Type B pancreatic cell (in vitro differentiated cells): Measurements from ENCODE around the gene MEGF6. TPM values are rescaled to one million over a fixed set of nuclear protein-coding genes. Genes with fewer than 3 reads are reported as not detected.

Source experiments
- DNase-seq: peaks from one replicate; pipeline ENCODE4 v3.0.0; 2021; ENCODE audit warnings: mixed read lengths; ENCODE audit not compliant: unreplicated experiment; ENCODE audit errors: extremely low spot score
- H3K27ac Mint-ChIP-seq: 2 replicates; pipeline ENCODE4 v1.8.0; 2021; ENCODE audit warnings: mild to moderate bottlenecking, mixed read lengths
- H3K27me3 Mint-ChIP-seq: 2 replicates; pipeline ENCODE4 v1.8.0; 2021; ENCODE audit warnings: mixed read lengths
- H3K36me3 Mint-ChIP-seq: 2 replicates; pipeline ENCODE4 v1.8.0; 2021; ENCODE audit warnings: mixed read lengths
- H3K4me1 Mint-ChIP-seq: one replicate; pipeline ENCODE4 v1.8.0; 2021; ENCODE audit warnings: mixed read lengths; ENCODE audit not compliant: unreplicated experiment
- H3K4me3 Mint-ChIP-seq: 2 replicates; pipeline ENCODE4 v1.8.0; 2021; ENCODE audit warnings: mild to moderate bottlenecking, mixed read lengths
- H3K9me3 Mint-ChIP-seq: 2 replicates; pipeline ENCODE4 v1.8.0; 2021; ENCODE audit warnings: mixed read lengths
- total RNA-seq: library from RNA; stranded (reverse); gene quantifications from 2 replicates; pipeline ENCODE4 v1.2.1, GENCODE V29; 2021; ENCODE audit warnings: low replicate concordance
- TF ChIP-seq, protein P1 (sequence below): fragments of 200-600 bp; sonication (generic); conservative IDR thresholded peaks from 2 replicates; pipeline ENCODE4 v1.5.0; 2021; ENCODE audit warnings: antibody characterized with exemption, mild to moderate bottlenecking

Gene MEGF6
- total RNA-seq, 1 donor from 2014 or later, result 61.7 TPM

- H3K27me3 Mint-ChIP-seq, result no peaks in the 10 kb centered on the region
- DNase-seq, result no peak
Measured at GRCh38 chr1:3552176-3552575, 59.1 kb downstream of the MEGF6 start.

GRCh38 chr1:3551711-3552110, 59.6 kb downstream of the MEGF6 start:
- no peak for DNase-seq
- Mint-ChIP-seq H3K4me3 (no peak overlapping the region), H3K27ac (no peak overlapping the region), H3K36me3 (no peaks in the 10 kb centered on the region), H3K9me3 (no peaks in the 10 kb centered on the region), H3K4me1 (peaks cover 4% of the 10 kb centered on the region), H3K27me3 (no peaks in the 10 kb centered on the region)
- TF ChIP-seq, protein P1, sequence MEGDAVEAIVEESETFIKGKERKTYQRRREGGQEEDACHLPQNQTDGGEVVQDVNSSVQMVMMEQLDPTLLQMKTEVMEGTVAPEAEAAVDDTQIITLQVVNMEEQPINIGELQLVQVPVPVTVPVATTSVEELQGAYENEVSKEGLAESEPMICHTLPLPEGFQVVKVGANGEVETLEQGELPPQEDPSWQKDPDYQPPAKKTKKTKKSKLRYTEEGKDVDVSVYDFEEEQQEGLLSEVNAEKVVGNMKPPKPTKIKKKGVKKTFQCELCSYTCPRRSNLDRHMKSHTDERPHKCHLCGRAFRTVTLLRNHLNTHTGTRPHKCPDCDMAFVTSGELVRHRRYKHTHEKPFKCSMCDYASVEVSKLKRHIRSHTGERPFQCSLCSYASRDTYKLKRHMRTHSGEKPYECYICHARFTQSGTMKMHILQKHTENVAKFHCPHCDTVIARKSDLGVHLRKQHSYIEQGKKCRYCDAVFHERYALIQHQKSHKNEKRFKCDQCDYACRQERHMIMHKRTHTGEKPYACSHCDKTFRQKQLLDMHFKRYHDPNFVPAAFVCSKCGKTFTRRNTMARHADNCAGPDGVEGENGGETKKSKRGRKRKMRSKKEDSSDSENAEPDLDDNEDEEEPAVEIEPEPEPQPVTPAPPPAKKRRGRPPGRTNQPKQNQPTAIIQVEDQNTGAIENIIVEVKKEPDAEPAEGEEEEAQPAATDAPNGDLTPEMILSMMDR, result no peak

More at GRCh38 chr1:3552176-3552575, 59.1 kb downstream of the MEGF6 start:
- Mint-ChIP-seq H3K4me1 (peaks cover 7% of the 10 kb centered on the region), H3K36me3 (no peaks in the 10 kb centered on the region), H3K4me3 (no peak overlapping the region), H3K9me3 (no peaks in the 10 kb centered on the region), H3K27ac (no peak overlapping the region)
- TF ChIP-seq, protein P1, result no peak

DNA sequence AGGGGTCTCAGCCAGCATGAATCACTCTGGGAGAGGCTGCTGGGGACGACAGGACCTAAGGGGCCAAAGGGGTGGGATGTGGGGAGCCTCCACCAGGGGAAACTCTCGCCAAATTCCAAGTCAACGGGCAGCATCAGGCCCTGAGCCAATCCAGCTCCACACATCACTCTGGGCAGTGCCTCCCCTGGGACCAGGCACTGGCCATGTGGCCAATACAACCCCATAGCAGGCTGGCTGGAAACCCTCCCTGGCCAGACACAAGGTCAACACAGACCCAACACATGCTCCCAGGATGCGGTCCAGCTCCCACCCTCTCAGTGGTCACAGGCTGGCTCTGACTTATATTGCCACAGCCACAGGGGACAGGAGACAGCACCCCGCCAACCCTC, 60.0 kb downstream of the MEGF6 start:
- H3K9me3 Mint-ChIP-seq, result no peaks in the 10 kb centered on the region
- H3K27ac Mint-ChIP-seq, result no peak overlapping the region
- no peaks in the 10 kb centered on the region for H3K4me1 Mint-ChIP-seq
- TF ChIP-seq, protein P1, result no peak
- H3K4me3 Mint-ChIP-seq, result no peak overlapping the region
- no peaks in the 10 kb centered on the region for H3K36me3 Mint-ChIP-seq
- no peaks in the 10 kb centered on the region for H3K27me3 Mint-ChIP-seq
- no peak for DNase-seq

- Mint-ChIP-seq H3K4me3 (no peak overlapping the region), H3K27me3 (no peaks in the 10 kb centered on the region), H3K27ac (no peak overlapping the region), H3K36me3 (no peaks in the 10 kb centered on the region), H3K9me3 (no peaks in the 10 kb centered on the region), H3K4me1 (peaks cover 4% of the 10 kb centered on the region)
- TF ChIP-seq, protein P1, result no peak
- no peak for DNase-seq
Measured at GRCh38 chr1:3550511-3551289, 60.6 kb downstream of the MEGF6 start.

DNA sequence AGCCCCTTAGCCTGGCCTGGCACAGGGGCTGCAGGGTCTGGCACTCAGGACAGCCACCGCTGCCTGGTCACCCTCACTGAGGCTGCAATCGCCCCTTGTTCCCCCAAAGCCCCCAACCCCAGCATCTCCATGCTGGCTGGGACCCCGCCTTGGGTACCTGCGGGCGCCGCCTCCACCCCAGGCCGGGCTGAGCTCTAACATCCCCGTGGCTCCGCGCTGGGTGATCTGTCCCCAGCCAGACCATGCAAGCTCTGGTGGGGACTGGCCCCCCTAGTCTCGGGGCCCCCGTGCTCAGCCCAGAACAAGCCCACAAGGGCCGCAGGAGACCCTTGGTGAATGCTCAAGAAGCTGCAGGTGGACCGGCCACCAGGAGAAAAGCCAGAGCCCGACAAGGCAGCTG, 62.4 kb downstream of the MEGF6 start:
- no peak for DNase-seq
- Mint-ChIP-seq H3K9me3 (no peaks in the 10 kb centered on the region), H3K4me1 (peaks cover 5% of the 10 kb centered on the region), H3K36me3 (no peaks in the 10 kb centered on the region), H3K4me3 (no peak overlapping the region), H3K27ac (no peak overlapping the region), H3K27me3 (no peaks in the 10 kb centered on the region)
- TF ChIP-seq, protein P1, result no peak
